Upper lobe of left lung (tissue), 6 donors: ENCODE data around the gene SATL1. TPM values are rescaled to one million over a fixed set of nuclear protein-coding genes. Genes with fewer than 3 reads are reported as not detected.
"Not testable (repeated sequence)": the region's sequence is repeated elsewhere in the genome, so short reads cannot be mapped to it uniquely, and the experiment has no call there.

ENCODE experiments used
- ATAC-seq, 2 donors: fragments of 200-7000 bp; cut with Tn5 transposase; one replicate each; pipeline ENCODE4 v1.9.1; 2022; ENCODE audit warnings: mild to moderate bottlenecking in 2 of 2, moderate library complexity in 2 of 2; ENCODE audit not compliant: low FRiP score in 2 of 2
- DNase-seq, 2 donors: peaks; one replicate each; pipeline ENCODE4 v3.0.0-alpha.2; 2019 to 2020
- H3K27ac ChIP-seq, 4 donors: fragments of 200-600 bp; sonication (generic); one replicate each; pipeline ENCODE4 v1.5.1; 2016 to 2019
- H3K27me3 ChIP-seq, 4 donors: fragments of 200-600 bp; sonication (generic); one replicate each; pipeline ENCODE4 v1.5.1; 2017 to 2019
- H3K36me3 ChIP-seq, 4 donors: fragments of 200-600 bp; sonication (generic); one replicate each; pipeline ENCODE4 v1.5.1; 2016 to 2019
- H3K4me1 ChIP-seq, 4 donors: fragments of 200-600 bp; sonication (generic); one replicate each; pipeline ENCODE4 v1.5.1; 2018 to 2019
- H3K4me3 ChIP-seq, 4 donors: fragments of 200-600 bp; sonication (generic); one replicate each; pipeline ENCODE4 v1.5.1; 2017 to 2019; ENCODE audit warnings: mild to moderate bottlenecking in 2 of 4, moderate library complexity in 1 of 4
- H3K9me3 ChIP-seq, 4 donors: fragments of 200-600 bp; sonication (generic); one replicate each; pipeline ENCODE4 v1.5.1; 2018 to 2019
- EP300 ChIP-seq, 4 donors: sonication (generic); formaldehyde crosslinking; IDR thresholded peaks; one replicate each; pipeline ENCODE4 v1.5.1; 2017; ENCODE audit warnings: antibody characterized with exemption in 4 of 4, control low read depth in 2 of 4
- POLR2A ChIP-seq, 4 donors: fragments of 450-650 bp; IDR thresholded peaks; one replicate each; pipeline ENCODE4 v1.5.1; 2016 to 2017; ENCODE audit warnings: antibody characterized with exemption in 4 of 4, mild to moderate bottlenecking in 2 of 4
- POLR2AphosphoS5 ChIP-seq, 2 donors: sonication (generic); formaldehyde crosslinking; IDR thresholded peaks; one replicate each; pipeline ENCODE4 v1.5.1; 2017; ENCODE audit warnings: antibody characterized with exemption in 2 of 2
- WGBS, 2 donors: methylation state at CpG; one replicate each; pipeline ENCODE4 v1.1.5; 2017 to 2018; 5-methylcytosine and 5-hydroxymethylcytosine counted together
- total RNA-seq, 6 donors: library from RNA; depleted of rRNA in 4 of 6; stranded (reverse); fragments of >200 nt in 4 of 6; gene quantifications; one replicate each; pipeline versions ENCODE4 v1.1.0 to v1.2.1, GENCODE V29; 2016 to 2021
- TF ChIP-seq, protein P1 (sequence below), 6 experiments: fragments of 450-650 bp in 4 of 6; fragments of 200-600 bp in 2 of 6; sonication (generic) in 2 of 6; IDR thresholded peaks; one replicate each; pipeline ENCODE4 v1.5.1; 2016 to 2019; ENCODE audit warnings: antibody characterized with exemption in 6 of 6
- donor health status: DM: no; HTN: no; CAD: no; lungs with moderate emphysema.
- donor health status: DM: no; HTN: yes; CAD: no; lungs with severe emphysema.

SATL1 gene, protein sequence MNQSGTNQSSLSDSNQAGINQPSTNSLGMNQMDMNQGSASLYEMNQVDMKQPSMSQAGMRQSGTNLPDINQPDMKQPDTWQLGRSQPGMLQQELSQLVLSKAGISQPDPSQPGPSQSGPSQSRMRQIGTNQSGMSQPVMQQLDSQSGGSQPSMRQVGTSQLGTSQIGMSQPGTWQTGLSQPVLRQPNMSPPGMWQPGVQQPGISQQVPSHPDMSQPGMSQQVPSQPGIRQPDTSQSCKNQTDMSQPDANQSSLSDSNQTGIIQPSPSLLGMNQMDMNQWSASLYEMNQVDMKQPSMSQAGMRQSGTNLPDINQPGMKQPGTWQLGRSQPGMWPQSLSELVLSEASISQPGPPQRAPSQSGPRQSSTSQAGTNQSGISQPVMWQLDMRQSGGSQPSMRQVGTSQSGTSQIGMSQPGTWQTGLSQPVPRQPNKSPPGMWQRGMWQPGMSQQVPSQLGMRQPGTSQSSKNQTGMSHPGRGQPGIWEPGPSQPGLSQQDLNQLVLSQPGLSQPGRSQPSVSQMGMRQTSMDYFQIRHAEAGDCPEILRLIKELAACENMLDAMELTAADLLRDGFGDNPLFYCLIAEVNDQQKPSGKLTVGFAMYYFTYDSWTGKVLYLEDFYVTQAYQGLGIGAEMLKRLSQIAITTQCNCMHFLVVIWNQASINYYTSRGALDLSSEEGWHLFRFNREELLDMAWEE
- total RNA-seq, result not detected

DNA sequence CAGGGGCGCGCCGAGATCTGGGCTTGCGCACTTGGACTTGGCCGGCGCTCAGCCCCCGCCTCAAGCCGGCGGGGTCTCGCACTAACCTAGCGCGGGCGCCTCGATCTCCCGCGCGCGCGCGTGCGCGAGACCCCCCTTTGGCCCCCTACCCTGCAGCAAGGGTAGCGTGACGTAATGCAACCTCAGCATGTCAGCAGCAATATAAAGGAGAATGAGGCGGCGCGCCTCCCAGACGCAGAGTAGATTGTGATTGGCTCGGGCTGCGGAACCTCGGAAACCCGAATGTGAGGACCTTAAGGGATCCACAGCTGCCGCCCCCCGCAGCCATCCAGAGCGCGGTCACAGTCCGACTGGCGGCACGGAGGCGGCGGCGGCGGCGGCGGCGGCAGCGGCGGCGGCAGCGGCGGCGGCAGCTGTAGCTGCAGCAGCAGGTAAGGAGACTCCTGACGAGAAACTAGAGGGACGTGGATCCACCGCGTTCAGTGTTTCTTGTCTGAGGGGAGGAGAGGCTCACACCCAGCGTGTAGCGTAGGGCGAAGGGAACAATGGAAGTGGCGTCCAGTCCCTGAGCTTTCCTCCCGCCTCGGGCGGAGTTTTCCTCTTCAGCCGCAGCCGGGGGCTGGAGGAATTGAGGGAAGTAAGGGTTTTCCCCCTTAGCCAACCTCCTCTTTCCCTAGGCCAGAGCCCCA is at the start of gene SATL1, which contains the start of gene ZNF711:
TSS of gene SATL1 (minus strand) at position 19 of the 689 bp plus-strand sequence. CDS start 134,811 bp downstream, outside the sequence.
TSS of gene ZNF711 (plus strand) at position 231 of the 689 bp plus-strand sequence. CDS start 3,582 bp downstream, outside the sequence.
- 39% methylated on average over 65 of the region's 65 CpGs; no CpG with 5 or more reads in 1 of the 2 donors for WGBS, 2 donors
- peak within 1 kb of the TSS in 1 of 4 donors; percentile 42 for H3K27ac ChIP-seq
- TF ChIP-seq, protein P1, sequence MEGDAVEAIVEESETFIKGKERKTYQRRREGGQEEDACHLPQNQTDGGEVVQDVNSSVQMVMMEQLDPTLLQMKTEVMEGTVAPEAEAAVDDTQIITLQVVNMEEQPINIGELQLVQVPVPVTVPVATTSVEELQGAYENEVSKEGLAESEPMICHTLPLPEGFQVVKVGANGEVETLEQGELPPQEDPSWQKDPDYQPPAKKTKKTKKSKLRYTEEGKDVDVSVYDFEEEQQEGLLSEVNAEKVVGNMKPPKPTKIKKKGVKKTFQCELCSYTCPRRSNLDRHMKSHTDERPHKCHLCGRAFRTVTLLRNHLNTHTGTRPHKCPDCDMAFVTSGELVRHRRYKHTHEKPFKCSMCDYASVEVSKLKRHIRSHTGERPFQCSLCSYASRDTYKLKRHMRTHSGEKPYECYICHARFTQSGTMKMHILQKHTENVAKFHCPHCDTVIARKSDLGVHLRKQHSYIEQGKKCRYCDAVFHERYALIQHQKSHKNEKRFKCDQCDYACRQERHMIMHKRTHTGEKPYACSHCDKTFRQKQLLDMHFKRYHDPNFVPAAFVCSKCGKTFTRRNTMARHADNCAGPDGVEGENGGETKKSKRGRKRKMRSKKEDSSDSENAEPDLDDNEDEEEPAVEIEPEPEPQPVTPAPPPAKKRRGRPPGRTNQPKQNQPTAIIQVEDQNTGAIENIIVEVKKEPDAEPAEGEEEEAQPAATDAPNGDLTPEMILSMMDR (IDR thresholded peaks at IDR 0.05), result no peak
- no peak for TF ChIP-seq POLR2AphosphoS5 (IDR thresholded peaks at IDR 0.05)
- no peak for TF ChIP-seq EP300 (IDR thresholded peaks at IDR 0.05)
- TF ChIP-seq POLR2A (IDR thresholded peaks at IDR 0.05), result no peak
- no peaks in the 10 kb centered on the region for H3K36me3 ChIP-seq
- H3K27me3 ChIP-seq, result no peaks in the 10 kb centered on the region
- no peaks in the 10 kb centered on the region for H3K4me1 ChIP-seq
- DNase-seq (peak; percentile 29 to 82), ATAC-seq (peak; percentile 34 to 72)
- H3K9me3 ChIP-seq, result no peaks in the 10 kb centered on the region
- peak within 1 kb of the TSS; percentile 16 to 63 (median 50) for H3K4me3 ChIP-seq

GRCh38 chrX:85288992-85289723 is 45.6 kb upstream of the SATL1 start:
- TF ChIP-seq POLR2AphosphoS5 (IDR thresholded peaks at IDR 0.05) (no peak), POLR2A (IDR thresholded peaks at IDR 0.05) (no peak), EP300 (IDR thresholded peaks at IDR 0.05) (no peak)
- TF ChIP-seq, protein P1 (IDR thresholded peaks at IDR 0.05), result no peak
- DNase-seq (no peak), ATAC-seq (no peak)
- no peaks in the 10 kb centered on the region for H3K9me3 ChIP-seq
- H3K27me3 ChIP-seq, result no peaks in the 10 kb centered on the region
- H3K27ac ChIP-seq, result no peak overlapping the region
- no peak overlapping the region for H3K4me3 ChIP-seq
- no peaks in the 10 kb centered on the region for H3K4me1 ChIP-seq
- WGBS, 2 donors, result 80 to 95% methylated on average over 7 of the region's 7 CpGs
- no peaks in the 10 kb centered on the region for H3K36me3 ChIP-seq

DNA sequence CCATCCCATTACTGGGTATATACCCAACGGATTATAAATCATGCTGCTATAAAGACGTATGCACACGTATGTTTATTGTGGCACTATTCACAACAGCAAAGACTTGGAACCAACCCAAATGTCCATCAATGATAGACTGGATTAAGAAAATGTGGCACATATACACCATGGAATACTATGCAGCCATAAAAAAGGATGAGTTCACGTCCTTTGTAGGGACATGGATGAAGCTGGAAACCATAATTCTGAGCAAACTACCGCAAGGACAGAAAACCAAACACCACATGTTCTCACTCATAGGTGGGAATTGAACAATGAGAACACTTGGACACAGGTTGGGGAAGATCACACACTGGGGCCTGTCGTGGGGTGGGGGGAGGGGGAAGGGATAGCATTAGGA is 41.7 kb upstream of the SATL1 start:
- not testable (repeated sequence) for H3K27ac ChIP-seq, H3K9me3 ChIP-seq, H3K4me1 ChIP-seq, H3K4me3 ChIP-seq, H3K27me3 ChIP-seq, ATAC-seq, H3K36me3 ChIP-seq, DNase-seq
- WGBS, 2 donors, result 87 to 88% methylated on average over 3 to 6 of the region's 6 CpGs

DNA sequence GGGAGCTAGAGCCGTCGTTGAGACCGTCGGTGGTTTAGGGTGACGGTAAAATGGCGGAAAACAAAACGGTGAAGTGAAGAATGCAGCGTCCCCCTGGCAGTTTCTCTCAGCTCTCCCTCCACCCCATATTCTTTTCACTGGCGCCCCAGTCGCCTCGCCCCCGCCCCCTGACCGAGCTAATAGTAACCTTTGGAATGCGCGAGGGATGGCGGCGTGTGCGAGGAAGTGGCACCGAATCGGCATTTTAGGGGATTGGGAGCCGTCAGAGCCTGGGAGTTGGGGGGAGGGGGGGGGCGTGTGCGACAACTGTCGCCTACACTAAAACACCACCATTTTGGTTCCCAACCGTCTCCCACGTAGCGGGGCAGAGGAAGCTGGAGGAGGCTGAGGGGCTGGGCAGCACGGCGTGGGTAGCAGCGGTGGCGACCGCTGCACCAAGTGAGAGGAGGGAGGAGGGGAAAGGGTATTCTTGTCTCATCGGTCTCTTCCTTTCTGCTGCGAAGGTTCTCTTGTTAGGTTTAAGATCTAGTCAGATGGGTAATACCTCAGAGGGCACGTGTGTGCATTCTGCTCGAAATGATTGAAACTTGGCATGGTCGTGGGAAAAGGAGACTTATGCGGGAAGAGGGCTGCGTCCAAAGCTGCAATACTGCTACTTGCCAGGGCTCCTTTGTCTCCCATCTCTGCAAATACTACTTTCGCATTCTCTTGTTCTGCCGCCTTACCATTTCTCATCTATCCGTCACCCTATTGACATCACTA is 1.1 kb upstream of the SATL1 start:
- H3K9me3 ChIP-seq, result no peaks in the 10 kb centered on the region
- no peak overlapping the region for H3K27ac ChIP-seq
- TF ChIP-seq POLR2AphosphoS5 (IDR thresholded peaks at IDR 0.05) (no peak), POLR2A (IDR thresholded peaks at IDR 0.05) (no peak), EP300 (IDR thresholded peaks at IDR 0.05) (no peak)
- TF ChIP-seq, protein P1 (IDR thresholded peaks at IDR 0.05), result no peak
- 2 to 32% methylated on average over 9 to 42 of the region's 42 CpGs for WGBS, 2 donors
- H3K4me3 ChIP-seq, result peak overlapping the region in 3 of 4 donors; percentile 43 to 63 (median 56)
- no peaks in the 10 kb centered on the region for H3K4me1 ChIP-seq
- H3K36me3 ChIP-seq, result no peaks in the 10 kb centered on the region
- DNase-seq (peak in 1 of 2 donors; percentile 39), ATAC-seq (peak; percentile 19 to 49)
- H3K27me3 ChIP-seq, result no peaks in the 10 kb centered on the region
